Vagina (tissue), 2 donors: ENCODE measurements around the gene POU2F1. TPM values are rescaled to one million over a fixed set of nuclear protein-coding genes. Genes with fewer than 3 reads are reported as not detected.

ENCODE experiments used
- DNase-seq, 2 donors: peaks; one replicate each; pipeline ENCODE4 v3.0.0-alpha.2; 2017; ENCODE audit errors: extremely low spot score in 2 of 2
- H3K27ac ChIP-seq: fragments of 200-600 bp; sonication (generic); one replicate; pipeline ENCODE4 v1.5.1; 2019
- H3K27me3 ChIP-seq: fragments of 200-600 bp; sonication (generic); one replicate; pipeline ENCODE4 v1.5.1; 2019
- H3K36me3 ChIP-seq, 2 donors: fragments of 200-600 bp; sonication (generic); one replicate each; pipeline ENCODE4 v1.5.1; 2017 to 2019
- H3K4me1 ChIP-seq: fragments of 200-600 bp; sonication (generic); one replicate; pipeline ENCODE4 v1.5.1; 2019
- H3K4me3 ChIP-seq, 2 donors: fragments of 200-600 bp; sonication (generic); 1 replicate in 1 of 2; 2 replicates in 1 of 2; pipeline ENCODE4 v1.5.1; 2016 to 2019
- H3K9me3 ChIP-seq: fragments of 200-600 bp; sonication (generic); one replicate; pipeline ENCODE4 v1.5.1; 2019
- CTCF ChIP-seq, 3 experiments: fragments of 450-650 bp in 2 of 3; fragments of 200-600 bp in 1 of 3; sonication (generic) in 1 of 3; IDR thresholded peaks; one replicate each; pipeline ENCODE4 v1.5.1; 2017 to 2019; ENCODE audit warnings: antibody characterized with exemption in 3 of 3, mild to moderate bottlenecking in 2 of 3, moderate library complexity in 2 of 3
- POLR2A ChIP-seq, 2 donors: fragments of 450-650 bp; IDR thresholded peaks; one replicate each; pipeline ENCODE4 v1.6.1; 2017; ENCODE audit warnings: antibody characterized with exemption in 2 of 2, mild to moderate bottlenecking in 2 of 2, moderate library complexity in 2 of 2
- POLR2AphosphoS5 ChIP-seq, 2 donors: sonication (generic); formaldehyde crosslinking; IDR thresholded peaks; one replicate each; pipeline ENCODE4 v1.9.0; 2017; ENCODE audit warnings: antibody characterized with exemption in 2 of 2, mild to moderate bottlenecking in 2 of 2, low read depth in 1 of 2; ENCODE audit not compliant: insufficient read depth in 1 of 2
- intact Hi-C: fragments of 100-400 bp; cut with DNase I; formaldehyde crosslinking; loops from one replicate; pipeline ENCODE4 v1.15.1; 2023
- total RNA-seq: library from RNA; depleted of rRNA; stranded (reverse); fragments of >200 nt; gene quantifications from one replicate; pipeline ENCODE4 v1.2.3, GENCODE V29; 2016

The POU2F1 gene
- total RNA-seq, 1 donor from 2014 or later = 10.8 TPM

DNA sequence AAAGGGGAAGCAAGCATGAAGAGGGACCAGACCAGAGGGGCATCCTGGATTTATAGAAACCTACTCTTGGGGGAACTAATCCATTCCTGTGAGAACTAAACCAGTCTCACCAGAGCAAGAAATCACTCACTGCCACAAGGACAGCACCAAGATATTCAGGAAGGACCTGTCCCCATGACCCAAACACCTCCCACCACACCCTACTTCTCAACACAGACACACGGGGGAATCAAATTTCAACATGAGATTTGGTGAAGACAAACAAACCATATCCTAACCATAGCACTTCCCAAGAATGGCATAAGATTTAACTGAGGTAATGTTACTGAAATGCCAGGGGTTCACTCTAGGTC, 12.1 kb upstream of the POU2F1 start:
- intact Hi-C loops = no loop called here
- no peak overlapping the region for H3K4me3 ChIP-seq
- no peak for DNase-seq
- no peak for TF ChIP-seq CTCF (IDR thresholded peaks at IDR 0.05)
- no peak for TF ChIP-seq POLR2AphosphoS5 (IDR thresholded peaks at IDR 0.05; ENCODE audit: insufficient read depth in 1 of 2, low read depth in 1 of 2)
- no peak for TF ChIP-seq POLR2A (IDR thresholded peaks at IDR 0.05)
- no peaks in the 10 kb centered on the region for H3K27me3 ChIP-seq
- H3K36me3 ChIP-seq = no peaks in the 10 kb centered on the region
- no peaks in the 10 kb centered on the region for H3K9me3 ChIP-seq
- no peak overlapping the region for H3K27ac ChIP-seq
- H3K4me1 ChIP-seq = no peaks in the 10 kb centered on the region

GRCh38 chr1:167209044-167209443, 11.6 kb upstream of the POU2F1 start:
- Histone ChIP-seq H3K4me3 (no peak overlapping the region), H3K4me1 (no peaks in the 10 kb centered on the region), H3K9me3 (no peaks in the 10 kb centered on the region), H3K27ac (no peak overlapping the region), H3K36me3 (no peaks in the 10 kb centered on the region), H3K27me3 (no peaks in the 10 kb centered on the region)
- no peak for DNase-seq
- intact Hi-C loops = no loop called here
- no peak for TF ChIP-seq CTCF (IDR thresholded peaks at IDR 0.05)
- no peak for TF ChIP-seq POLR2A (IDR thresholded peaks at IDR 0.05)
- no peak for TF ChIP-seq POLR2AphosphoS5 (IDR thresholded peaks at IDR 0.05; ENCODE audit: insufficient read depth in 1 of 2, low read depth in 1 of 2)

- intact Hi-C loops = no loop called here
- no peak for DNase-seq
- no peak overlapping the region for H3K27ac ChIP-seq
Observed at GRCh38 chr1:167210966-167211674, 9.6 kb upstream of the POU2F1 start.

DNA sequence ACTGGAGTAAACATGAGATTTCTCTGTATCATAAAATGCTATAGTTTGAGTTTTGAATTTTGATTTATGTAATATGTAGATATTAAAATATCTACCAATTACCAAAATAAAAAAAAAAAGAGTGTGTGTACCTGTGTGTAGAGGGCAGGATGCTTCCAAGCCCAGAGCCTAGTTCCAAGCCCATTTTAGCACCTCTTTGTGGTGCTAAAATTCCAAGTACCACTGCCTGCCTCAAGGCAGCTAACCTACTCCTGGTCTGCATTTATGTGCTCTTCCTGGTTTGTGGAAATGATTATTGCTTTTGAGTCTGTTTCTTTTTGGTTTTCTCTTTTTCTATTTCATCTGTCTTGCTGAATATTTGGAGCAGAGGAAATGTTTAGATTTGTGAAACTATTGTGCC, 8.7 kb upstream of the POU2F1 start:
- Histone ChIP-seq H3K9me3 (no peaks in the 10 kb centered on the region), H3K27ac (no peak overlapping the region), H3K27me3 (no peaks in the 10 kb centered on the region), H3K36me3 (no peaks in the 10 kb centered on the region), H3K4me1 (no peaks in the 10 kb centered on the region), H3K4me3 (no peak overlapping the region)
- no peak for DNase-seq
- intact Hi-C loops = no loop called here
- TF ChIP-seq POLR2AphosphoS5 (IDR thresholded peaks at IDR 0.05; ENCODE audit: insufficient read depth in 1 of 2, low read depth in 1 of 2) = no peak
- TF ChIP-seq POLR2A (IDR thresholded peaks at IDR 0.05) = no peak
- TF ChIP-seq CTCF (IDR thresholded peaks at IDR 0.05) = no peak

More at GRCh38 chr1:167210966-167211674, 9.6 kb upstream of the POU2F1 start:
- H3K4me1 ChIP-seq = no peaks in the 10 kb centered on the region
- no peaks in the 10 kb centered on the region for H3K27me3 ChIP-seq
- TF ChIP-seq POLR2AphosphoS5 (IDR thresholded peaks at IDR 0.05; ENCODE audit: insufficient read depth in 1 of 2, low read depth in 1 of 2) = no peak
- TF ChIP-seq CTCF (IDR thresholded peaks at IDR 0.05) = no peak
- no peak for TF ChIP-seq POLR2A (IDR thresholded peaks at IDR 0.05)
- H3K9me3 ChIP-seq = no peaks in the 10 kb centered on the region
- no peaks in the 10 kb centered on the region for H3K36me3 ChIP-seq
- no peak overlapping the region for H3K4me3 ChIP-seq

- H3K4me1 ChIP-seq = no peaks in the 10 kb centered on the region
- H3K27me3 ChIP-seq = no peaks in the 10 kb centered on the region
- intact Hi-C loops = no loop called here
- no peak for DNase-seq
- H3K4me3 ChIP-seq = no peak overlapping the region
- no peak for TF ChIP-seq POLR2AphosphoS5 (IDR thresholded peaks at IDR 0.05; ENCODE audit: insufficient read depth in 1 of 2, low read depth in 1 of 2)
- TF ChIP-seq POLR2A (IDR thresholded peaks at IDR 0.05) = no peak
- no peak for TF ChIP-seq CTCF (IDR thresholded peaks at IDR 0.05)
- no peak overlapping the region for H3K27ac ChIP-seq
- no peaks in the 10 kb centered on the region for H3K9me3 ChIP-seq
- no peaks in the 10 kb centered on the region for H3K36me3 ChIP-seq
Observed at GRCh38 chr1:167216809-167217208, 3.9 kb upstream of the POU2F1 start.
